ENCODE results near the gene CYTL1.
"Not testable (repeated sequence)": the region's sequence is repeated elsewhere in the genome, so short reads cannot be mapped to it uniquely, and the experiment has no call there.

Gene CYTL1

GRCh38 chr4:5034206-5034605 lies 14.9 kb upstream of the CYTL1 start:
- no peak for DNase-seq (ENCODE audit: low read depth in 2 of 3, low spot score in 1 of 3)

DNA sequence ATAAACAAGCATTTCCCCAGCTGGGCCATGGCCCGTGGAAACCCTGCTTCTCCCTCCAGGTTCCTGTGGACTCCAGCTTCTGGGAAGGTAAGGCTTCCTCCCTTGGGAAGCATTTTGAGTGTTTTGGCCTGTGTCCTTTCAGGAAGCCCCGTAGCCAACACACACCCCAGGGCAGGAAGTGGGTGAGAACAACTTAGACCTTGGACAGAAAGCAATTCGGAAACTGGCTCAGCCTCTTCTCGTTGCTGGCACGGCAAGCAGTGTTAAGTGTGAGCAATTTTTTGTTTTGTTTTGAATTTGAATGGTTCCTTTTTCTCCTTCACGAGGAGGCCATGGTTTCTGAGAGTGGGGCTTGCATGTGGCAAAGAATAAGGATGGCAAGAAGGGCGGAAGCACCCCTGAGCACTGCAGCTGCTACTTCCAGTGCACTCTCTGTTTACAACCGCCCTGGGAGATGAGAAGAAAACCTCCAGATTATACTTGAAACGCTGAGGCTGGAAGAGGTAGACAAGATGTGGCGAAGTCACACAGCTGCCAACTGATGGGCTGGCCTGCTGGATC lies 14.1 kb upstream of the CYTL1 start:
- DNase-seq (ENCODE audit: low read depth in 2 of 3, low spot score in 1 of 3): no peak

DNA sequence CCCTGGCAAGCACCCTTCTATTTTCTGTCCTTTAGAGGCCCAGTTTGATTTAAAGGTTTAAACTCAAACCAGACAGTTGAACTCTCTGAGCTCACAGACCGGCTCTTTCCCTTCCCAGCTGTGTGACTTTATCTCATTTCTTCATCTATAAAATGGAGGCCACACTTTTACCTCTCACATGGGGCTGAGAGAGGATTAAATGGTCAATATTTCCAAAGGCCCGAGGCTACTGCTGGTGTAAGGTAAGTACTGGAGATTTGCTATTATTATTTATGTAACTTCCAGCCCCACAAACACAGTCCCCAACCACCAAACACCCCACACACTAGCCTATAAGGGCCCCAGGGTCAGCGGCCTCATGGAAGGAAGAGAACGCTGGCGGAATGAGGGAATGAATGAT lies 13.6 kb upstream of the CYTL1 start:
- DNase-seq (ENCODE audit: low read depth in 2 of 3, low spot score in 1 of 3): no peak

DNA sequence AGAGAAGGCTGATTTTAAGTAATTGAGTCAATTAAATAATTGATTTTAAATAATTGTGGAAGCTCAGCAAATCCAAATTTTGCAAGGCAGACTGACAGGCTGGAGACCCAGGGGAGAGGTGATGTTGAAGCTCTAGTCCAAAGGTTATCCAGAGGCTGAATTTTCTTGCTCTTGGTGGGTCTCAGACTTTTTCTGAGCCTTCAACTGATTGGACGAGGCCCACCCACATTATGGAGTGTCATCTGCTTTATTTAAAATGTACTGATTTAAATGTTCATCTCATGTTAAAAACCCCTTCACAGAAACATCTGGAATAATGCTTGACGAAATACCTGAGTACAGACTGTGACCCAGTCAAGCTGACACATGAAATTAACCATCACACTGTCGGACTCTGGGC lies 11.7 kb upstream of the CYTL1 start:
- DNase-seq (ENCODE audit: low read depth in 2 of 3, low spot score in 1 of 3): no peak

GRCh38 chr4:5030221-5030620 lies 11.0 kb upstream of the CYTL1 start:
- no peak for DNase-seq (ENCODE audit: low read depth in 2 of 3, low spot score in 1 of 3)

DNA sequence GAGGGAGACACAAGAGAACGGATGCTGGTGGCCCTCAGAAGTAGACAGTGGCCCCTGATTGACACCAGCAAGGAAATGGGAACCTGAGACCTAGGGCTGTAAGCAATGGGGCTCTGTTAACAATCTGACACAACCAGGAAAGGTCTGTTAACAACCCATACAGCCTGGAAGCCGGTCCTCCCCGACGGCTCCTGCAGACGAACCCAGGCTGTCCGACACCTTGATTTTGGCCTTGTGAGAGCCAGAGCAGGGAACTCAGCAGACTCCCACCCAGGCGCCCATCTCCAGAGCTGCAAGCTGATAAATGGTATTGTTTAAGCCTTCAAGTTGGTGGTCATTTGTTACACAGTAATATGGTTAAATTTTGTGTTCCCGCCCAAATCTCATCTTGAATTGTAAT lies 10.2 kb upstream of the CYTL1 start:
- no peak for DNase-seq (ENCODE audit: low read depth in 2 of 3, low spot score in 1 of 3)

DNA sequence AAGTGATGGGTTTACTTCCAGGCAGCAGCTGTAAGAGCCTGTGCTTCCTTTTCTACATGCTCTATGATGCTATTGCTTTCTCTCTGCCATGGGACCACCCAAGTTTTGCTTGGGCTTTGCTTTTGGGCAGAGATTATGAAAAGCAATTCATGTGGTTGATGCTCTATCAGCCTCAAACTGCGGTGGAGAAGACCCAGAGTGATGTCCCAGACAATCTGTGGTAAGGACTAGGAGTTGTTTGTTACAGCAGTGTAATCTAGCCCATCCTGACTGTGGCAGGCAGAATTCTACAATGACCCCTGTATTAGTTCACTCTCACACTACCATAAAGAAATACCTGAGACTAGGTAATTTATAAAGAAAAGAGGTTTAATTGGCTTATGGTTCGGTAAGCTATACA lies 9.2 kb upstream of the CYTL1 start:
- DNase-seq (ENCODE audit: low read depth in 2 of 3, low spot score in 1 of 3): no peak

DNA sequence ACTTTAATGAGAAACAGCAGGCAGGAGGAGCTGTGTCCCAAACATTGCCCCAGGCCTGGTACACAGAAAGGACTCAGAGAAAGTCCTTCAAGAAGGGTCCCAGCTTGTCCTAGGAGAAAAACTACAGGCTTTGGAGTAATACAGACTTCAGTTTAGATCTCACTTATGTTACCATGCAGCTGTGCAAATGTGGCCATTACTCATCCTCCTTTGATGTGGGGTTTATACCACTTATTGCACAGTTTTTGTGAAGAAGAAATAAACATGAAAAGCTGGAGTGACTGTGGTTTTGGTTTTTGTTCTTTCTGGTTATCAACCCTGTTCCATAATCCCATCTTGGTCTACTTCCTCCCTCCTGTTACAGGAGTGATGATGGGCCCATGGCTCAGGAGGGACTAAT lies 8.1 kb upstream of the CYTL1 start:
- DNase-seq (ENCODE audit: low read depth in 2 of 3, low spot score in 1 of 3): no peak

GRCh38 chr4:5026371-5026770 lies 7.1 kb upstream of the CYTL1 start:
- no peak for DNase-seq (ENCODE audit: low read depth in 2 of 3, low spot score in 1 of 3)

GRCh38 chr4:5024673-5025072 lies 5.4 kb upstream of the CYTL1 start:
- no peak for DNase-seq (ENCODE audit: low read depth in 2 of 3, low spot score in 1 of 3)

DNA sequence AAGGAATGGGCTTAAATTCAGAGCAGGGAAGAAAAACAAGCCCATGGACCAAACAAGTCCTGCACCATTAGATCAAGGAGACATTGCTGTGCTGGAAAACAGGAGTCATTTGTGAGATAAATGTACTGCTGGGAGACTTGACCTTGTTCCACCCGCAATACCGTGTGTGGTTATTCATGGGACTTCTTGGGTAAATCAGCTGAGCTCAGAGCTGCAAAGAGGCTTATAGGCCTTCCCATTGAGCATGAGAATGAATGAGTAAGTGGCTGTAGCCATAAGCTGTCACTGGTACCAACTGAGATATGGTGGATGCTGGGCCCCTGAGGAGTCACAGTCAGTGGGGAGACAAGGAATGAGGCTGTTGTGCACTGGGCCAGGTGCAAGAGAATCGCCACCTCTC lies 2.3 kb upstream of the CYTL1 start:
- DNase-seq (ENCODE audit: low read depth in 2 of 3, low spot score in 1 of 3): no peak

GRCh38 chr4:5020341-5020740 lies 1.1 kb upstream of the CYTL1 start:
- no peak for DNase-seq (ENCODE audit: low read depth in 2 of 3, low spot score in 1 of 3)

- no peak for DNase-seq (ENCODE audit: low read depth in 2 of 3, low spot score in 1 of 3)
Observed at GRCh38 chr4:5019796-5020195, 538 bp upstream of the CYTL1 start.

GRCh38 chr4:5018603-5019002 lies 655 bp downstream of the CYTL1 start:
- no peak for DNase-seq (ENCODE audit: low read depth in 2 of 3, low spot score in 1 of 3)

GRCh38 chr4:5018096-5018495 lies 1.2 kb downstream of the CYTL1 start:
- no peak for DNase-seq (ENCODE audit: low read depth in 2 of 3, low spot score in 1 of 3)

DNA sequence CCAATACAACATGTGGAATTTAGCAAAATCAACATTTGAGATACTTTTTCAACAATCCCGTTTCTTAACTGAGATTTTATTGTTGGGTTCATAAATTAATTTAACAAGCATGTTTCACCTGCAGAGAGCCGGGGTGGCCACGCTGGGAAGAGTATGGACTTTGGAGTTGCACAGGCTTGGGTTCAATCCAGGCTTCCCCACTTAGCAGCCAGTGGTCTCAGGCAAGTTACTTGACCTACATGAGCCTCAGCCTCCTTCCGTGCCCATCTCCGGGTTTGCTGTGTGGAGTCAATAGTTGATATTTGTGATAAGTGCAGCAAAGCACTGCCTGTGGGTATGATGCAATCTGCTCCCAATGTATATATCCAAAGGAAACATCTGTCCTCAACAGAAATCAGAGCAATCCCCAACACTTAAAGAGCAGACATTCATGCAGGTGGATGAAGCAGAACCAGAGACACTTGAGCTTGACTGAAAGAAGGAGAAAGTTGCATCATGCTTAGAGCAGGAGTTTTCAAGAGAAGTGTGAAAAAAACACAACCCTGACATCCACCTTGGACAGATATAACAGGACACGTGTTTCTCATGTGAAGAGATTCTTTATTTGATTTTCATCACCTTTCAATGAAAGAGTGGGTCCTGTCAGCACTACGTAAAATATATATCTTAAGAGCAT lies 5.1 kb downstream of the CYTL1 start:
- no peak for DNase-seq (ENCODE audit: low read depth in 2 of 3, low spot score in 1 of 3)

GRCh38 chr4:5012958-5013357 lies 6.3 kb downstream of the CYTL1 start:
- no peak for DNase-seq (ENCODE audit: low read depth in 2 of 3, low spot score in 1 of 3)

DNA sequence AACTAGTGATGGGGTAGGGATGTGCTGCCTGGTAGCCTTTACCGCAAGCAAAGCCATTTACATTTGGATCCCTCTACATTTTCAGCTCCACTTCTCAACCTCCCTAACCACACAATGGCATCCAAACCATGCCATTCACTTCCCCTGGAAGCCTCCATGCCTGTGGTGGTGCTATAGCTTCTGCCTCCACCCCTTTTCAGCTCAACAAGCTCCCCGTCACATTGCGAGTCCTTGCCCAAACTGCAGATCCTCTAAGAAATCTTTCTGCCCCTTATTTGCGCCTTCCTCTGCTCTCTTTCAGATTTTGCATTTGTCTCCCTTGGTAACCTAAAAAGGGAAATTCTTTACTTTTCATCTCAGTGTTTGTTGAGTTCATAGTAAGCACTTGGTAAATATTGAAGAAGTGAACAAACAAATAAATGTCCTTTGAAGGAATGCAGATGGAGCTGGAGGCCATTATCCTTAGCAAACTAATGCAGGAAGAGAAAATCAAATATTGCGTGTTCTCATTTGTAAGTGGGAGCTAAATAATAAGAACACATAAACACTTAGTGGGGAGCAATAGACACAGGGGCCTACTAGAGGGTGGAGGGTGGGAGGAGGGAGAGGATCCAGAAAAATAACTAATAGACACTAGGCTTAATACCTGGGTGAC lies 6.9 kb downstream of the CYTL1 start:
- DNase-seq (ENCODE audit: low read depth in 2 of 3, low spot score in 1 of 3): no peak

DNA sequence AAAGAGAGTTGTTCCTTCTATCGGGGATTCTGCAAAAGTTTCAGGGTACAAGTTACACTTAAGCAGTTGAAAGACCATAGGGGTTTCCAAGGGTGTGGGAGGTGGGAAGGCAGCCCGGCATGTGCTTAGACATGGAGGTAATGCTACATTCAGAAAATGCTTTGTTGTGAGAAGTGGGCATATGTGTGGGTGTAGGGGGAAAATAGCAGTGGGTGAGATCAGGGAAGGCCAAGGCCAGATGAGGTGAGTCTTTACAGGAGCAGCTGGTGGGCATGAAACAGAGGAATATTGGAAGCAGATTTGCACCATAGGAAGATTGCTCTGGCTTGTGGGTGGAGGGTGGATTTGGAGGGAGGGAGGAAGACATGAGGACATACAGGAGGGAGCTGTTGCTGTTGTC lies 8.3 kb downstream of the CYTL1 start:
- no peak for DNase-seq (ENCODE audit: low read depth in 2 of 3, low spot score in 1 of 3)

DNA sequence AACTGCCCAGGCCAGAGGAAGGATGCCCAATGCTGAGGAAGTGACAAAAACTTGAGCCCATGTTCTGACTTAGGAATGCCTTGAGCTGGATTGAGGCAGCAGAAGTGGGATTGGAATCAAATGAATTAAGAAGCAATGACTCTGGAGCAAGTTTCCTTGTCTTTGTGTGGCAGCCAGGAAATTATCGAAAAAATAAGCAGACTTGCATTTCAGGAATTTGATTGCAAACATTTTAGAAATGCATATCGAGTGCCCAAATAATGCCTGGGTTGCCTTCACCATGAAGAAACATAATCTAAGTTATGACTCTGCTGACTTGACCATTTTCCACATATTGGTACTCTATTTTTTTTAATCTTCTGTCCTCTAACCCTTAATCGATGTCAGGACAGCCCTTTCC lies 9.5 kb downstream of the CYTL1 start:
- DNase-seq (ENCODE audit: low read depth in 2 of 3, low spot score in 1 of 3): no peak

DNA sequence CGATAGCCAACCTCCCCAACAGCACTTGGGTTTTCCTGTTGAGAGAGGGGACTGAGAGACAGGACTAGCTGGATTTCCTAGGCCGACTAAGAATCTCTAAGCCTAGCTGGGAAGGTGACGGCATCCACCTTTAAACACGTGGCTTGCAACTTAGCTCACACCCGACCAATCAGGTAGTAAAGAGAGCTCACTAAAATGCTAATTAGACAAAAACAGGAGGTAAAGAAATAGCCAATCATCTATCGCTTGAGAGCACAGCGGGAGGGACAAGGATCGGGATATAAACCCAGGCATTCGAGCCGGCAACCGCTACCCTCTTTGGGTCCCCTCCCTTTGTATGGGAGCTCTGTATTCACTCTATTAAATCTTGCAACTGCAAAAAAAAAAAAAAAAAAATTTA lies 12.3 kb downstream of the CYTL1 start:
- DNase-seq (ENCODE audit: low read depth in 2 of 3, low spot score in 1 of 3): not testable (repeated sequence)

GRCh38 chr4:5004496-5004895 lies 14.8 kb downstream of the CYTL1 start:
- no peak for DNase-seq (ENCODE audit: low read depth in 2 of 3, low spot score in 1 of 3)

- no peak for DNase-seq (ENCODE audit: low read depth in 2 of 3, low spot score in 1 of 3)
Observed at GRCh38 chr4:5003918-5004317, 15.3 kb downstream of the CYTL1 start.
